Adrenal gland (tissue), 5 donors: ENCODE results near the gene ITPR1.

Source experiments
- POLR2A ChIP-seq, 2 donors: fragments of 450-650 bp; IDR thresholded peaks; one replicate each; pipeline ENCODE4 v1.6.1; 2017; ENCODE audit warnings: antibody characterized with exemption in 2 of 2, mild to moderate bottlenecking in 2 of 2, moderate library complexity in 1 of 2
- TF ChIP-seq, protein P1 (sequence below), 6 experiments: fragments of 450-650 bp in 4 of 6; fragments of 200-600 bp in 2 of 6; sonication (generic) in 1 of 6; IDR thresholded peaks; 1 replicate in 5 of 6; 2 replicates in 1 of 6; pipeline versions ENCODE4 v1.5.1 to v1.8.0; 2016 to 2021; ENCODE audit warnings: antibody characterized with exemption in 6 of 6, mild to moderate bottlenecking in 2 of 6, moderate library complexity in 1 of 6
- donor health status: DM: no; HTN: no; CAD: no.

DNA sequence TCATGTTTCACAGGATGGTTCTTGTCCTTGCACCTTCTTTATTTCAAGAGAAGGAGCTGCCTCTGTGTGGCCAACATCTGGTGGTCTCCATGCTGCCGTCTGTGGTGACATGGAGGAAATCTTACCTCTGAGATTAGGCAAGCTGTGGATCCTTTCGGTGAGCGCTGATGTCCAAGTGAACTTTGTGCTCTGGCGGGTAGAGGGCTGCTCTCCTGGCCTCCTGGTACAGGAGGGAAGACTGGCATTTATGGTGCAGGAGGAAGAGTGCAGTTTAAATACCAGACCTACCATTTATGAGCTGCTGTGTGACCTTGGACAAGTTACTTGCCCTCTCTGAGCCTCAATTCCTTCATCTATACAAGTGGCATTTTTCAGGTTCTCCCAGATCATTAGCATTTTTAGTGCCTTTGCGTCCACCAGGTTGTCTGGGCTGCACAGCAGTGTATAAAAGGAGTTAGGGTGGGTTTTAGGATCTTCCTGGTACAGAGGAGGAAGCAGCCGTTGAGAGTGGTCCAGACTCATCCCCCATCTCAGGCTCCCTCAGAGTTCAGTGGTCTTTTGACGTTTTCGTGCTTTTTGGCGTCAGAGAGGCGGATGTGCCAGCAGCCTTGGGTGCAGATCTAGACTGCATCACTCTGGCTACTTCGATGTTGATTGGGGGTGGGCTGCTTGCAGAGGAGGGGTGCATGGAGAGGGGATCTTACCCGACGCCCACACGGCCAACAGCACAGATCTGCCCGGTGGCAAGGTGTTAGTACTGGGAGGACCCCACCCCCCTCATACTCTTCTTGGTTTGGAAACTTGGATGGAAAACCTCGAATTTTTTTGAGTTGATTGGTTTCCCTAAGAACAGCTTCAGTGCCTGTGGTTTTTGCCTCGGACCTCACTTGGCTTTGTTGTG, 162.2 kb downstream of the ITPR1 start:
- TF ChIP-seq POLR2A (IDR thresholded peaks at IDR 0.05), result no peak
- TF ChIP-seq, protein P1, sequence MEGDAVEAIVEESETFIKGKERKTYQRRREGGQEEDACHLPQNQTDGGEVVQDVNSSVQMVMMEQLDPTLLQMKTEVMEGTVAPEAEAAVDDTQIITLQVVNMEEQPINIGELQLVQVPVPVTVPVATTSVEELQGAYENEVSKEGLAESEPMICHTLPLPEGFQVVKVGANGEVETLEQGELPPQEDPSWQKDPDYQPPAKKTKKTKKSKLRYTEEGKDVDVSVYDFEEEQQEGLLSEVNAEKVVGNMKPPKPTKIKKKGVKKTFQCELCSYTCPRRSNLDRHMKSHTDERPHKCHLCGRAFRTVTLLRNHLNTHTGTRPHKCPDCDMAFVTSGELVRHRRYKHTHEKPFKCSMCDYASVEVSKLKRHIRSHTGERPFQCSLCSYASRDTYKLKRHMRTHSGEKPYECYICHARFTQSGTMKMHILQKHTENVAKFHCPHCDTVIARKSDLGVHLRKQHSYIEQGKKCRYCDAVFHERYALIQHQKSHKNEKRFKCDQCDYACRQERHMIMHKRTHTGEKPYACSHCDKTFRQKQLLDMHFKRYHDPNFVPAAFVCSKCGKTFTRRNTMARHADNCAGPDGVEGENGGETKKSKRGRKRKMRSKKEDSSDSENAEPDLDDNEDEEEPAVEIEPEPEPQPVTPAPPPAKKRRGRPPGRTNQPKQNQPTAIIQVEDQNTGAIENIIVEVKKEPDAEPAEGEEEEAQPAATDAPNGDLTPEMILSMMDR (IDR thresholded peaks at IDR 0.05), result no peak
